NCI-H748 treated with DMSO at 0.1 percent for 48 hours (cell line): ENCODE measurements around the gene KMT2B.
"Not testable (repeated sequence)": the region's sequence is repeated elsewhere in the genome, so short reads cannot be mapped to it uniquely, and the experiment has no call there.

ENCODE experiments used
- DNase-seq: peaks from one replicate; lab custom pipeline; 2025; lab: John Stamatoyannopoulos, UW

The KMT2B gene

DNA sequence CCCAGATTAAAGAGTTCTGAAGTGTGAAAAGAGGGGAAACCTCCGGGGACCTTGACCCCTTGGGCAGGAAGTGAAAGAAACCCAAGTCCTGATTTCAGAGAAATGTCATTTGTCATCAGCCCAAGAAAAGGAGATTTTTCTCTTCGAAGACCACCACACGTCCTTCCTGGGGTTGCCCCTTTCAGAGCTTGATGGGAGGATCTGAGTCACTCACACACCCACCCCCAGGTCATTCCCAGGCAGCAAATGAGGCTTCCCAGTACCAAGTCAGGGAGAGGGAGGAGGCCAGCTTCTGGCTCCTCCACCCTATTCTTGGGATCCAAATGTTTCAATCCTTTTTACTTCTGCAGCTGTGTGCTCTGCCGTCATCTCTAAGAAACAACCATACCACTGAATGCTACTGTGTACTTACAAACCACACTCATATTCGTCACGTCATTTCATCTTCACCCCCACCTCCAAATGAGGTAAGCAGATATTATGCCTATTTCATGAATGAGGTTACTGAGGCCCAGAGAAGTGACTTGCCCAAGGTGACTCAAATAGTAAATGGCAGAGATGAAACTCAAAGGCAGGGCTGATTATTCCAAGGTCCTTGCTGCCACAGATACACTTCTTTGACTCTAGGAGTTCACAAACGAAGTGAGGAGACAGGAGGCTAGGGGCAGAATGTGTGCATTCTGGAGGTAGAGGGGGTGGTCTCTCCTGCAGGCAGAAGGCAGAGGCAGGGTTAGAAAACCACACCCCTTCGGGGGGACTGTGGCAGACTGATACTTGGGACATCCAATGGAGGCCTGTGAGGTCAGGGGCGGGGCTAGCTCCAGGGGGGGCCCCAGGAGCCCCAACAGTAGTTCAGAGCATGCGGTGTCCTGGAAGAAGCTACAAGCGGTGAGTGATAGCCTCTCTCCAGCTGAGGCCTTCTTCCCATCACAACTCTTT is 5.0 kb upstream of the KMT2B start:
- no peak for DNase-seq

DNA sequence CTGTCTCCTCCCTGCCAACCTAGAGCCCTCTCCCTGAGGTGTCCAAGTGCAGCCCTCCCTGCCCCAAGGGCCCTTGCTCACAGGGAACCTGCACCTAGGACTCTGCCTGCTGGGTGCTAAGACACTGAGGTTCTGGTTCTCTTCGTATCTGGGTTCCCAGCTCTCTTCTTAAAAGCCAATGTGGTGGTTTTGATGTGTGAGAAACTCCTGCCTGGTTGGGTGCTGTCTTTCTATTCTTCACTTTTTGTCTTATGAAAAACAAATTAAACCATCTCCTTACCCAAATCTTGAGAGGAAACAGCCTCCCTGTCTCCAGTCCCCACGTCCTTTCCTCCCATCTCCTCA is 4.3 kb upstream of the KMT2B start:
- DNase-seq, result no peak

DNA sequence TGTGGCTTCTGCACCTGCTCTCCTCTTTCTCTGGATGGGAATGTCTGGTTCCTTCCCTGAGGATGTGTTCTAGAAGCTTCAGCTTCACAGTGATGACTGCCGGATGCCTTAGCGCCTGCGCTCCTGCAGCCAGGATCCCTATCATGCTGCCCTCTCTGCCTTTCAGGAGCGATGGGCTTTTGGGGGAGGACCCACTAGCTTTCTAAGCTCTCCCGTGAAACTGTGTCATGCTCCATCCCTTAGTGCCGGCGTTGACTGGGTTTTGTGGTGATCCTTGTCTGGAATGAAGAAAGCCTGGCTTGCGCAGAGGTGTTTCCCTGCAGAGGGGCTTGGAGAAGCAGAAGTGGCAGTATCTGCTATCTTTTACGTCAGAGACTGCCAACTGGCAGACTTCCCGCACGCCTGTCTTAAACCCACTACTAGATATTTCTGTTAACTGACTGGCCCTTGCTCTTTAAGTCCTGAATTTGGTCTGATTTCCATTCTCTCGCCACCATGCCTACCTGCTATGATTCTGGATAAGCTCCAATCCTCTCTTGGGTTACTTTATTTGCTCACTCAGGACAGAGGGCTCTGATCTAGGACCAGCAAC is 3.8 kb upstream of the KMT2B start:
- DNase-seq, result no peak

DNA sequence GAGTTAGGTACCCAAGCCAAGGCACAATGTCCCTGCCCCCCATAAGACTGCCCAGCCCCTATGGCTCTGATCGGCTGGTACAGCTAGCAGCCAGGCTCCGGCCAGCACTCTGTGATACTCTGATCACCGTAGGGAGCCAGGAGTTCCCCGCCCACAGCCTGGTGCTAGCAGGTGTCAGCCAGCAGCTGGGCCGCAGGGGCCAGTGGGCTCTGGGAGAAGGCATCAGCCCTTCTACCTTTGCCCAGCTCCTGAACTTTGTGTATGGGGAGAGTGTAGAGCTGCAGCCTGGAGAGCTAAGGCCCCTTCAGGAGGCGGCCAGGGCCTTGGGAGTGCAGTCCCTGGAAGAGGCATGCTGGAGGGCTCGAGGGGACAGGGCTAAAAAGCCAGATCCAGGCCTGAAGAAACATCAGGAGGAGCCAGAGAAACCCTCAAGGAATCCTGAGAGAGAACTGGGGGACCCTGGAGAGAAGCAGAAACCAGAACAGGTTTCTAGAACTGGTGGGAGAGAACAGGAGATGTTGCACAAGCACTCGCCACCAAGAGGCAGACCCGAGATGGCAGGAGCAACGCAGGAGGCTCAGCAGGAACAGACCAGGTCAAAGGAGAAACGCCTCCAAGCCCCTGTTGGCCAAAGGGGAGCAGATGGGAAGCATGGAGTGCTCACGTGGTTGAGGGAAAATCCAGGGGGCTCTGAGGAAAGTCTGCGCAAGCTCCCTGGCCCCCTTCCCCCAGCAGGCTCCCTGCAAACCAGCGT is 3.0 kb upstream of the KMT2B start:
- no peak for DNase-seq

DNA sequence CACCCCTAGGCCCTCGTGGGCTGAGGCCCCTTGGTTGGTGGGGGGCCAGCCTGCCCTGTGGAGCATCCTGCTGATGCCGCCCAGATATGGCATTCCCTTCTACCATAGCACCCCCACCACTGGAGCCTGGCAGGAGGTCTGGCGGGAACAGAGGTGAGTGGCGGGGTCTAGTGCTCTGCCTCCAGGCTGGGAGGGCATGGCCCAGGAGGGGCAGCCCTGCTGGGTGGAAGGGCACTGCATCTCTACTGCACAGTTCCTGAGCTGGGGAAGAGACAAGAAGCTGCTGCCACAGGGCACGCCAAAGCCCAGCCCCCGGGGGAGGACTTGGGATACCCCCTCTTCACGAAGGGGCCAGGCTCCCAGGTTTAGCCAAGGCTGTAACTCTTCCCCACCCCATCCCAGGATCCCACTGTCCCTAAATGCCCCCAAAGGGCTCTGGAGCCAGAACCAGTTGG is 2.4 kb upstream of the KMT2B start:
- DNase-seq, result no peak

DNA sequence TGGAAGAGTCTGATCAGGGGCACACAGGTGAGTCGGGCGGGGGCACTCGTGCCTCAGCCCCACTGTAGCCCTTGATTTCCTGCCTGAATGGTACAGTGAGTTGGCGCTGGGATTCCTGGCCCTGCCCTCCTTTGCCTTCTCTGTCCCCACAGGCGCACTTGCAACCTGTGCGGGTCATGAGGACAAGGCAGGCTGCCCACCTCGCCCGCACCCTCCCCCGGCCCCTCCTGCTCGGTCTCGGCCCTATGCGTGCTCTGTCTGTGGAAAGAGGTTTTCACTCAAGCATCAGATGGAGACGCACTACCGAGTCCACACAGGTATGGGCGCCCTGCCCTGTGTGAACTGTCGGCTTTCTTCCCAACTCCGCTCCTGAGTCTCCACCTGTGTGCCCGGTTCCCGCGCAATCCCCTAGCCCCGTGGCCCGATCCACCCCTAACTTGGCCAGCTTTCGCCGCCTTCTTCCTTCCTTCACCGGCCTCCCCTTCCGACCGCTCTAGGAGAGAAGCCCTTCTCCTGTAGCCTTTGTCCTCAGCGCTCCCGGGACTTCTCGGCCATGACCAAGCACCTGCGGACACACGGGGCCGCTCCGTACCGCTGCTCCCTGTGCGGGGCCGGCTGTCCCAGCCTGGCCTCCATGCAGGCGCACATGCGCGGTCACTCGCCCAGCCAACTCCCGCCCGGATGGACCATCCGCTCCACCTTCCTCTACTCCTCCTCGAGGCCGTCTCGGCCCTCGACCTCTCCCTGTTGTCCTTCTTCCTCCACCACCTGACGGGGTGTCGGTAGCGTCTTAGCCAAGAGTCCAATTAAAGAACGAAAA is 1.6 kb upstream of the KMT2B start:
- DNase-seq, result peak; percentile 35

DNA sequence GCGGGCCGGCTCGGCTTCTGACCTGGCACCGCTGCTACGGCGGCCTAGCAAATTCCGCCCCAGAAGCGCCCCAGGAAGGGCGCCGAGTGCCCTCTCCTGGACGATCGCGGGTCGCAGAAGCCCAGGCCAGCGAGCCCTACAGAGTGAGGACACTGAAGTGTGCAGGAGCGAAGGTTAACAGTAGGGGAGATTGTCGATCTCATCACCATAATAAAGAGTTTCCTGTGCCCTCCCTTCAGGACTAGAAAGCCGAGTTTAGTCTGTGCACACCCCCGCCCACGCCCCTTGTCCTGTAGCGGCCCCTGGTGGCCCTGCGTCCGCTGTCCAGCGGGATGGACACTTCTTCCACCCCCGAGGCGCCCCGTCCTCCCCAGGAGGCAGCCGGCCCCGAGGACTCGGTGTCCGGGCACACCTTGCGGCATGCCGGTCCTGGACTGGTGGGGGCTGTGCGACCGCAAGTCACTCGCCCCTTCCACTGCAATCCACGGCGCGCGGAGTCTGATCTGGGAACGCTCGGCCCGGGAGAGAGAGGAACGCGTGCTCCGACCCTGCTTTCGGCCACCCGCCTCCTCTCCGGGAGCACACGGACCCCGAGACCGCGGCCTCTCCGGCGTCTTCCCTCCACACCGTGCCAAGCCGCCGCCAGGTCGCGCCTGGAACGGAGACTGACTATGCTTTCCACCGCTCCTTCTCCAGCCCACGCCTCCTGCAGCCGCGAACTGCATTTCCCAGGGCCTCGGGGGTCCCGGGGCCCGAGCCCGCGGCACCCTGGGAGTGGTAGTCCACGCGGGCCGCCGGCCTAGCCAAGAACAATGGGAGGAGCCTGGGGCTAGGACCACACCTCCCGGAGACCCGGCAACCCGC is 770 bp upstream of the KMT2B start:
- DNase-seq, result peak; percentile 98

DNA sequence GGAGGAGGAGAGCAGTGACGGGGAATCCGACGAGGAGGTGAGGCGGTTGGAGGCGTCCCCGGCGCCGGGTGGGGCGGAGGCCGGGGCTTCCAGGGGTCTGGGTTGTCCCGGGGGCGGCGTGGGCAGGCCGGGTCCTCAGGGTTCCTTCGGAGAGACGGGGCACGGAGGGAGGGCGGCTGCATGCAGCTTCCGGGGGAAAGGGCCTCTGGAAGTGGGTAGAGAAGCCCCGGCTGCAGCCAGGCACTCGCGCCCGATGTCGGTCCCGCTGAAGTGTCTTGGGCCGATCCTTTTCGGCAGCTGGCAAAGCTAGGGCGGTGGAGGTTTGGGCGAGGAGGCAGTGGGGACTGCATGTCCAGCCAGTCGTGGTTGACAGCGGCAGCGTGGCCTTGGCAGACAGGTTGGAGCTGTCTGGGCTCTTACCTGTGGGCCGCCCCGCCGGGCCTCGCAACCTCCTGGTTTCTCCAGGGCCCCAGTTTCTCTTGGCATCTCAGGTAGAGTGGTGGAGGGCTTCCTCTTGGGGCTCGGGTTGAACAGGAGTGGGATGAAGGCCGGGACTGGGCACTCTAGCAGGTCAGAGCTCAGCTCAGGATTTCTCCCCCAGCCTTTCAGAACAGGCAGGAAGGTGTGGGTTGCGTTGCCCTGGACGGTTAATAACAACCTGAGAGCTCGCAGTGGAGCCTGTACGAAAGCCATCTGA is 690 bp downstream of the KMT2B start:
- DNase-seq, result no peak

DNA sequence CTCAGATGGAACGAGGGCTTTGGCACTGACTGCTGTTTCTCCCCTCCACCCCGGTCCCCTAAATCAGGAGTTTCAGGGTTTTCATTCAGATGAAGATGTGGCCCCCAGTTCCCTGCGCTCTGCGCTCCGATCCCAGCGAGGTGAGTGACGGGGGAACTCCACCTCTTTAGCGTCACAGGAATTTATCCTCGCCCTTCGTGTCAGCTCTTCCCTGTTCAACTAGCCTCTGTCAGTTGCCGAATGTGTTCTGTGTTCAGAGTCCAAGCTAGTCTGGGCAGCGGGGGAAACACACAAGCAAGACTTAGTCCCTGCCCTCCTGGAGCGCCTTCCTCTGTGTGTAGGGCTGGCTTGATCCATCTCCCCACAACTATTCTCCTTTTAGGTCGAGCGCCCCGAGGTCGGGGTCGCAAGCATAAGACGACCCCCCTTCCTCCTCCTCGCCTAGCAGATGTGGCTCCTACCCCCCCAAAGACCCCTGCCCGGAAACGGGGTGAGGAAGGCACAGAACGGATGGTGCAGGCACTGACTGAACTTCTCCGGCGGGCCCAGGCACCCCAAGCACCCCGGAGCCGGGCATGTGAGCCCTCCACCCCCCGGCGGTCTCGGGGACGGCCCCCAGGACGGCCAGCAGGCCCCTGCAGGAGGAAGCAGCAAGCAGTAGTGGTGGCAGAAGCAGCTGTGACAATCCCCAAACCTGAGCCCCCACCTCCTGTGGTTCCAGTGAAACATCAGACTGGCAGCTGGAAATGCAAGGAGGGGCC is 1.8 kb downstream of the KMT2B start:
- no peak for DNase-seq

DNA sequence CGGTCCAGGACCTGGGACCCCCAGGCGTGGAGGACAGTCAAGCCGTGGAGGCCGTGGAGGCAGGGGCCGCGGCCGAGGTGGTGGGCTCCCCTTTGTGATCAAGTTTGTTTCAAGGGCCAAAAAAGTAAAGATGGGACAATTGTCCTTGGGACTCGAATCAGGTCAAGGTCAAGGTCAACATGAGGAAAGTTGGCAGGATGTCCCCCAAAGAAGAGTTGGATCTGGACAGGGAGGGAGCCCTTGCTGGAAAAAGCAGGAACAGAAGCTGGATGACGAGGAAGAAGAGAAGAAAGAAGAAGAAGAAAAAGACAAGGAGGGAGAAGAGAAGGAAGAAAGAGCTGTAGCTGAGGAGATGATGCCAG is 2.3 kb downstream of the KMT2B start:
- DNase-seq, result no peak

DNA sequence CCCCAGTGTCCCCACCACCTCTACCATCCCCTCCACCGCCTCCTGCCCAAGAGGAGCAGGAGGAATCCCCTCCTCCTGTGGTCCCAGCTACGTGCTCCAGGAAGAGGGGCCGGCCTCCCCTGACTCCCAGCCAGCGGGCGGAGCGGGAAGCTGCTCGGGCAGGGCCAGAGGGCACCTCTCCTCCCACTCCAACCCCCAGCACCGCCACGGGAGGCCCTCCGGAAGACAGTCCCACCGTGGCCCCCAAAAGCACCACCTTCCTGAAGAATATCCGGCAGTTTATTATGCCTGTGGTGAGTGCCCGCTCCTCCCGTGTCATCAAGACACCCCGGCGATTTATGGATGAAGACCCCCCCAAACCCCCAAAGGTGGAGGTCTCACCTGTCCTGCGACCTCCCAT is 2.8 kb downstream of the KMT2B start:
- DNase-seq, result no peak

DNA sequence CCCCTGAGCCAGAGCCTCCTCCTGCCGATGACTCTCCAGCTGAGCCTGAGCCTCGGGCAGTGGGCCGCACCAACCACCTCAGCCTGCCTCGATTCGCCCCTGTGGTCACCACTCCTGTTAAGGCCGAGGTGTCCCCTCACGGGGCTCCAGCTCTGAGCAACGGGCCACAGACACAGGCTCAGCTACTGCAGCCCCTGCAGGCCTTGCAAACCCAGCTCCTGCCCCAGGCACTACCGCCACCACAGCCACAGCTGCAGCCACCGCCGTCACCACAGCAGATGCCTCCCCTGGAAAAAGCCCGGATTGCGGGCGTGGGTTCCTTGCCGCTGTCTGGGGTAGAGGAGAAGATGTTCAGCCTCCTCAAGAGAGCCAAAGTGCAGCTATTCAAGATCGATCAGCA is 3.6 kb downstream of the KMT2B start:
- DNase-seq, result no peak

DNA sequence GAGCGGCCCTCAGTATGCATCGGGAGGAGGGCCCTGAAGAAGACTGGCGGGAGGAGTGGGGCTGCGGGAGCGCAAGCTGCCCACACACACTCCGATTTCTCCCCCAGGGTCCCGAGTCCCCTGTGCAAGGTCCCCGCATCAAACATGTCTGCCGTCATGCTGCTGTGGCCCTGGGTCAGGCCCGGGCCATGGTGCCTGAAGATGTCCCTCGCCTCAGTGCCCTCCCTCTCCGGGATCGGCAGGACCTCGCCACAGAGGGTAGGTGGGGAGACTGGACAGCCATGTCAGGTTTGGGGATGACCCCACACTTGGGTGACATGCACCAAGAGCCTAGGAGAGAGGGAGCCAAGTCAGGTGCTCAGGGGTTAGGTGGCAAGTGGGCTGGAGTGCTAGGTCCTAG is 4.7 kb downstream of the KMT2B start:
- no peak for DNase-seq

DNA sequence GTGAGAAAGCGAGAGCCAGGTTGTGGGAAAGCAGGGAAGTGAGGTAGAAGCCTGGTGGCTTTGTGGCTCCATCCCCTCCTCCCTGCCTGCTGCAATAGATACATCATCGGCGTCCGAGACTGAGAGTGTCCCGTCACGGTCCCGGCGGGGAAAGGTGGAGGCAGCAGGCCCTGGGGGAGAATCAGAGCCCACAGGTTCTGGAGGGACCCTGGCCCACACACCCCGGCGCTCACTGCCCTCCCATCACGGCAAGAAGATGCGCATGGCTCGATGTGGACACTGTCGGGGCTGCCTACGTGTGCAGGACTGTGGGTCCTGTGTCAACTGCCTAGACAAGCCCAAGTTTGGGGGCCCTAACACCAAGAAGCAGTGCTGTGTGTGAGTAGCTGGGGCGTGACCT is 5.1 kb downstream of the KMT2B start:
- DNase-seq, result no peak

DNA sequence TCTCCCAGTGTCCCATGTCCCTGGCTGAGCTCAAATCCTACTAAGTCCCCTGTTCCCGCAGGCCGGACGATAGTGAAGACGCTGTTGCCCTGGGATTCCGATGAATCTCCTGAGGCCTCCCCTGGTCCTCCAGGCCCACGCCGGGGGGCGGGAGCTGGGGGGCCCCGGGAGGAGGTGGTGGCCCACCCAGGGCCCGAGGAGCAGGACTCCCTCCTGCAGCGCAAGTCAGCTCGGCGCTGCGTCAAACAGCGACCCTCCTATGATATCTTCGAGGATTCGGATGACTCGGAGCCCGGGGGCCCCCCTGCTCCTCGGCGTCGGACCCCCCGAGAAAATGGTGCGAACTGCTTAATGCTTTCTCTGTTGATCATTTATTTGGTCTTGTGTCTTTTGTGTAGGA is 5.9 kb downstream of the KMT2B start:
- no peak for DNase-seq

DNA sequence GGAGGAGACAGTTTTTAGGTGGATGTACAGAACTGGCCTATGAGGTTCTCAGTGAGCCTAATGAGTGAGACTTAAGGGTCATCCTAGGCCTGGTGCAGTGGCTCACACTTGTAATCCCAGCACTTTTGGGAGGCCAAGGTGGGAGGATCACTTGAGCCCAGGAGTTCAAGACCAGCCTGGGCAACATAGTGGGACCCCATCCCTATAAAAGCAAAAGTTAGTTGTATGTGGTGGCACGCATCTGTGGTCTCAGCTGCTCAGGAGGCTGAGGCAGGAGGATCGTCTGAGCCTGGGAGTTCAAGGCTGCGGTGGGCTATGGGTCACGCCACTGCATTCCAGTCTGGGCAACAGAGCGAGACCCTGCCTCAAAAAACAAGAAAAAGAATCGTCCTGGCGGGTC is 6.3 kb downstream of the KMT2B start:
- DNase-seq, result not testable (repeated sequence)

DNA sequence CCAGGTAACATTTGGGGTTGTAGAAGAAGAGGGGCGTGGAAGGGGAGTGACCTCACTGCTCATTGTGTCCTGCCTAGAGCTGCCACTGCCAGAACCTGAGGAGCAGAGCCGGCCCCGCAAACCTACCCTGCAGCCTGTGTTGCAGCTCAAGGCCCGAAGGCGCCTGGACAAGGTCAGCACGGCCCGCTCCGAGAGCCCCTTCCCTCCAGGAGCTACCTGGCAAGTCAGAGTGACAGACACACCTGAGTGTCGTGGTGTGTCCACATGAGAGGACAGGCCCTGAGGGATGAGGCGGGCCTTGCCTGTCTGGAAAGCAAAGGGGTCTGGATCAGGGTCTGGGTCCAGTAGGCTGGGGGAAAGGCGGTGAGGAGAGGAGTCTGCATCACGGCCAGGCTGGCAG is 6.8 kb downstream of the KMT2B start:
- DNase-seq, result no peak

DNA sequence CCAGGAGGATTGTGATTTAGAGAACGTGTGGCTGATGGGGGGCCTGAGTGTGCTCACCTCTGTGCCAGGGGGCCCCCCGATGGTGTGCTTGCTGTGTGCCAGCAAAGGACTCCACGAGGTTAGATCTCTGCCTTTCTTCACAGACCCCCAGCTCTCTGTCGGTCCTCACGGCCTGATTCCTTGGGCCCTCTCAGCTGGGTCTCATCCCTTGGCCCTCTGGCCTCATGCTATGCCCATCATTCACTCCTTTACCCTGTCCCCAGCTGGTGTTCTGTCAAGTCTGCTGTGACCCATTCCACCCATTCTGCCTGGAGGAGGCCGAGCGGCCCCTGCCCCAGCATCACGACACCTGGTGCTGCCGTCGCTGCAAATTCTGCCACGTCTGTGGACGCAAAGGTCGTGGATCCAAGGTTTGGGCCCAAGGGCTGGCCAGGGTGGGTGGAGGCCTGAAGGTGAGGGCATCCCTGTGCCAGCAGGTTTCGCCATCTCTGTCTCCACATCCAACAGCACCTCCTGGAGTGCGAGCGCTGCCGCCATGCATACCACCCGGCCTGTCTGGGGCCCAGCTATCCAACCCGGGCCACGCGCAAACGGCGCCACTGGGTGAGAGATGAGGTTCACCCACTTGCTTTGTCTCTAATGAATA is 7.5 kb downstream of the KMT2B start:
- no peak for DNase-seq
